HG03108 (cell line): Measurements from ENCODE around the gene DCDC2C.

Experiments used
- ATAC-seq: cut with Tn5 transposase; IDR thresholded peaks from one replicate; pipeline ENCODE4 v1.9.1; 2021; ENCODE audit warnings: moderate library complexity; ENCODE audit not compliant: unreplicated experiment

The DCDC2C gene

GRCh38 chr2:3742743-3743508, 39.6 kb downstream of the DCDC2C start:
- no peak for ATAC-seq

DNA sequence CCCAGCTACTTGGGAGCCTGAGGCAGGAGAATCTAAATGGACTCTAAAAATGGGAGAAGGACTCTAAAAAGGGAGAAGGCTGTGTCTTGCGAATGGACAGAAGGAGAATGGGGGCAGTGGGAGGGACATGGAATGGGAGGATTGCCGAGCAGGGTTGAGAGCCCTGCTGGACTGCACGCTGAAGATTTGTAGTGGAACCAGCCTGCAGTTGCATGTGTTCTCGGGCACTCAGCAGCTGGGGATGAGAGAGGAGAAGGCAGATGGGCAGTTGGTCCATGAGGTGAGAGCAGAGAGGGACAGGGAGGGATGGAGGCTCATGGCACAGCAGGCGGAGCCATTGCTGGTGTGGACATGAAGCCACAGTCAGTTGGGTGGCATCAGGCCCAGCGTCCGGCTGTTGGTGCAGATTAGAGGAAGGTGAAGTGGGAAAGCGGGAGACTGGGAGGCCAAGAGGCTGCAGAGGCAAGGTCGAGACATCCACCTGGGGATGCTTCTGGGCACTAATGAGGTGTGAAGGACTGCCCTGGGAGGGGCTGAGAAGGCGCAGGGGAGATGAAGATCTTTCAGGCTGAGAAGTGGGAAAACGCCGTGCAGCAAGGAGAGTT, 40.7 kb downstream of the DCDC2C start:
- ATAC-seq = no peak

- no peak for ATAC-seq
Observed at GRCh38 chr2:3745920-3746319, 42.5 kb downstream of the DCDC2C start.

- ATAC-seq = no peak
Observed at GRCh38 chr2:3747032-3747654, 43.8 kb downstream of the DCDC2C start.

DNA sequence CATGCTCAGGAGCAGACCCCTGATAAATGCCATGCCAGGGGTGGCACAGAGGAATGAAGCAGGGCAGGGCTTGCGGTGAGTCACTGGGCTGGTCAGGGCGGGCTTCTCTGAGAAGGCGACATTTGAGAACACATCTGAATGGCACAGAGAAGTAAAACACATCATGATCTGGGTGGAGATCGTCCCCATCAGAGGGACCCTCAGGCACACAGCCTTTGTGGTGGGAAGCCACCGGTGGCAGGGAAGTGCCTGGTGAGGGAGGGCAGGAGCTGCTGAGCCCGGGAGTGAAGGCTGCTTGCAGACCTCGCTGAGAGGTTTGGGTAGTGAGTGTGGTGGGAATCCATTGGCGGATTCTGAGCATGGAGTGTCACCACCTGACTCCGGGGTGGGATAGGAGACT, 44.5 kb downstream of the DCDC2C start:
- no peak for ATAC-seq

GRCh38 chr2:3749201-3749600, 45.8 kb downstream of the DCDC2C start:
- no peak for ATAC-seq

DNA sequence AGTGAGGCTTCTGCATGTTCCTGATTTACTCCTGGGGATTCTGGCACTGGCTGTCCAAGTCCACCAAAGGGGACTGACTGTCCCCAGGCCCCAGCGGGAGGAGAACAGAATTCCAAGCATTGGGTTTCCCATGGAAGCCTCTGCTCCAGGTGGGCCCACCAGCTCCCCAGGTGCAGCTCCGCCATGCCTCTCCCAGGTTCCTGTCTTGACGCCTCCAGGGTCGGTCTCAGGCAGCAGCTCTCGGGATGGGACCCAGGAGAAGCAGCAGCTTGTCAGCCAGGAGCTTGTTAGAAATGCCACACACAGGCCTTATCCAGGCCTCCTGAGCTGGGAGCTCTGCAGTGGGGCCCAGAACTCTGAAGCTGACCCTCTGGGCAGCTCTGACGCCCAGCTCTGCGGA, 47.9 kb downstream of the DCDC2C start:
- ATAC-seq = no peak

DNA sequence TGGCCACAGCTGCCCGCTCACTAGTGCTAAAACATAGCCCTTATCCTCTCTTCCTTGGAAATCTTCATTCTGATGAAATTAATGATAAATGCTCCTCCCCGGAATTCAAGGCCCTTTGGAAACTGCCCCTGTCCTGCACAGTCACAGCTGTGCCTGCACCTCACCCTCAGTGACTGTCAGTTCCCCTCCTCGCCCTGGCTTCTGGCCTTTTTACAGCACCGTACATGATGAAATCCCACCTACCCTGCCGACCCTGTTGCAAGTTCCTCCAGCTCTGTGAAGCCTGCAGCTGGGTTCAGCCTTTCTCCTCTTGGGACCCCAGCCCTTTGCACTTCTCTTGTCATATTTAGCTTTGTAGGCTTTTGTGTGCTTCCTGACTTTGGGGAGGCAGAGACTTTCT, 48.4 kb downstream of the DCDC2C start:
- ATAC-seq = no peak

DNA sequence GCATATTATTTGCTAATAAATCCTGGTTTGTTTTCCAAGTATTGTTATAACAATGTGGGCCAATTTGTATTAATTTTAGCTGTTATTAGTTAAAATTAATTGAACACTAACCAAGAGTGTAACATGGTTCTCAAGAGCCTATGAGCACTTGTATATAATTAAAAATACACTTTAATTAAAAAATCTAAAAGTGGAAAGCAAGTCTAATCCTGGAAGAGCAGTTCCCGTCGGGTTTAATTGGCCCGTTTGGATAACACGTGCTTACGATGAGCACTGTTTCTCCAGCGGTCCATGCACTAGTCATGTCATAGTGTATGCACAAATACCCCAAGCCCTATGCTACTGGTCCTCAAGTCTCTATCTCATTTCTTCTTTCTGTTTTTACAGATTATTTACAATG, 49.0 kb downstream of the DCDC2C start:
- ATAC-seq = no peak

GRCh38 chr2:3753561-3753960, 50.2 kb downstream of the DCDC2C start:
- no peak for ATAC-seq

DNA sequence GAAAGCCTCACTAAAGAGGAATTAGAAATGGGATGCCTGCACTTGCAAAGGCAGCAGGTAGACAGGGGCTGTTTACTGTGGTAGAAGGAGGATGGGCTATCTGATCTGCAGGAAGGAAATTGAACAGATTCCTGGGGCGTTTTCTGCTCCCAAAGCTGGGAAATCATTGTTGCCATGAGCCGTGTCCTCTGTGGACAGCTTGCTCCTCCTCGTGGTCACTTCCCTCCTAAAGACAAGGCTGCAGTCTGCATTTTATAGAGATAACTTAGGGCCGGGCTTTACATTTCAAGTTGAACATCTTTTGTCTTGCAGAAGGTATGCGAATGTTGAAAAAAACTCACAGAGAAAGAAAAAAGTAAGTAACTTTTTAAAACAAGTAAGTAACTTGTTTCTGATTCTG, 50.9 kb downstream of the DCDC2C start:
- no peak for ATAC-seq

DNA sequence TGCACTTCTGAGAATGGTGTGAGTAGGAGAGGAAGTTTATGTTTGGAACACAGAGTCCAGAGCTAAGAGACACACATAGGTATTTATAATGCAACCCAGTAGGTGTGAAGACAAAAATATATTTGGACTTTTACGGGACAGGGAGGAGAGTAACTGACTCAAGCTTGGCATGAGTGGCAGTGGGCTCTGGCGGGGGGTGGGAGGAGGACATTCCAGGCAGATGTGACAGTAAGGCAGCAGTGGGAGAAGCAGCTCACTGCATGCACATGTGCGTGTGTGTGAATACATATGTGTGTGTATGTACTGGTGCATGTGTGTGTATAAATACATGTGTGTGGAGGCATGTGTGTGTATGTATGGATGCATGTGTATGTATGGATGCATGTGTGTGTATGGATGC, 51.4 kb downstream of the DCDC2C start:
- ATAC-seq = no peak

GRCh38 chr2:3755277-3755676, 51.9 kb downstream of the DCDC2C start:
- no peak for ATAC-seq

DNA sequence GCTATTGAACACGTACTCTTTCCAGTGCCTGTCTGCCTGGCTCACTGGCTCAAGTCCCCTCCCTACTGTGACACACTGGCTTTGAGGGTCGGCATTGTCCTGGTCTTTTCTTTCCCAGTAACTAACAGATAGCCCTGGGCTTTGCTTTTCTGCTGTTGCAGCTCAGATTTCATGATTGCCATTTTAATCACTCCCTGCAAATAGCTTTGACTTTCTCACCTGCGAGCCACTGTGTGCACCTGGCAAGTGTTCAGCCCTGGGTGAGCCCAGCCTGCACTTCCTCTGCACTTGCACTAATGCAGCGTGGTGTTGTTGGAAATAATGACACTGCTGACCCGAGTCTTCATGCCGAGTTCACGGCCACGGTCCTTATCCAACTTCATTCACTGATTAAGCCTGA, 52.9 kb downstream of the DCDC2C start:
- no peak for ATAC-seq

DNA sequence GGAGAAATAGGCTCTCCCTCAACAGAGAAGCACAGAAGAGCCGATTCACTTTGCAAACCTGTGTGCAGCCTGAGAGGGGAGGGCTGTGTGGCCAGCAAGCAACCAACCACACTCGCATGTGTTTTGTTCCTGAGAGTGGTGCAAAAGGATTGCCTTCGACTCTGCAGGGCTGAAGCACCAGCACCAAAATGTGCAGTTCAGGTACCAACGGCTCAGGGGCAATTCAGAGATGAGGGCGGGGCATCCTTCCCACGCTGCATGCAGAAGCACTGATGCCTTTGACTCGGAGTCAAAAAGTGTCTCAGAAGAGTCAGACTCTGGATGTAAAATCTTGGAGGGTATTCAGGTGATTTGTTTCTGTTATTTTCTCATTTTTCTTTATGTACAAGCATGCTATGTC, 55.5 kb downstream of the DCDC2C start:
- ATAC-seq = no peak

GRCh38 chr2:3759331-3759730, 56.0 kb downstream of the DCDC2C start:
- no peak for ATAC-seq

GRCh38 chr2:3759761-3760160, 56.4 kb downstream of the DCDC2C start:
- ATAC-seq = no peak

- ATAC-seq = no peak
Observed at GRCh38 chr2:3761272-3761671, 57.9 kb downstream of the DCDC2C start.

DNA sequence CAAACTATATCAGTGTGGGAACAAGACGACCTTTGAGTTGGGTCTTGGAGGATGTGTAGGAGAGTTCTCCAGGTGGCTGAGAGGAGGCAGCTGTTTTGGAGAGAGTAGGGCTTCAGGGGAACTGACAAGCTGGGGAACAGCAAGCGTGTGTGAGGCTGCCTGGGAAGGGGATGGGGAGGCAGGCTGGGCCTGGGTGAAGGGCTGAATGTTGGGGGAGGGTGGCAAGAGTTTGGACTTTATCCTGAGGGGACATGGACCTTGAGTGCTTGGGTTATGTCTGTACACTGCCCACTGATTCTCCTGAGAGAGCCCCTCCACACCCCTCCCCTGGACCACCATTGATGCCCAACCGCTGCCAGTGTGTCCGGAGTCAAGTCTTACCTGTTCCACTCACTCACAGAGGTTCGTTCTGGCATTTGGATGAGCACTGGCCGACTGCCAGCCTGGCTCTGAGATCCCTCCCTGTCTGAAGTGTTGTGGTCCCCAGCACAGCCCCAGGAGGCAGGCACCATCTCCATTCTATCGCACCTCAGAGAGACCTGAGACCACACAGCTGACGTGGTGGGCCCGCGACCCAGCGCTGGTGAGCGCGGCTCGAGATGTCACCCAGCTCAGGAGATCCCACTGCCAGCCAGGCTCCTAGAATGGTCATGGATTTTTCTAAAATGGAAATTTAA, 59.5 kb downstream of the DCDC2C start:
- no peak for ATAC-seq

DNA sequence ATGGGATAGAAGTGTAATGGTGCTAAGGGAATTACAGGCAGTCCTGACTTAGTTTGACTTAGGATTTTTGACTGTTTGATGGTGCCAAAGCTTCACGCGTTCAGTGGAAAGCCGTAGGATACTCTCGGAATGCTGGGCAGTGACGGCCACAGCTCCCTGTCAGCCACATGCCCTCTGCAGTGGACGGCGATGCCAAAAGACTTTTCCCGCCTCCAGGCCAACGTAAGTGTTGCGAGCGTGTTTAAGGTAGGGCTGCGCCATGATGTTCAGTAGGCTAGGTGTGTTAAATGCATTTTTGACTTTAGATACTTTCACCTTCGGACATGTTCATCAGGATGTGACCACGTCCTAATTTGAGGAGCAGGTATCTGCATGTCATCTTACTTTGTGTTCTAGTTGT, 63.4 kb downstream of the DCDC2C start:
- ATAC-seq = no peak

DNA sequence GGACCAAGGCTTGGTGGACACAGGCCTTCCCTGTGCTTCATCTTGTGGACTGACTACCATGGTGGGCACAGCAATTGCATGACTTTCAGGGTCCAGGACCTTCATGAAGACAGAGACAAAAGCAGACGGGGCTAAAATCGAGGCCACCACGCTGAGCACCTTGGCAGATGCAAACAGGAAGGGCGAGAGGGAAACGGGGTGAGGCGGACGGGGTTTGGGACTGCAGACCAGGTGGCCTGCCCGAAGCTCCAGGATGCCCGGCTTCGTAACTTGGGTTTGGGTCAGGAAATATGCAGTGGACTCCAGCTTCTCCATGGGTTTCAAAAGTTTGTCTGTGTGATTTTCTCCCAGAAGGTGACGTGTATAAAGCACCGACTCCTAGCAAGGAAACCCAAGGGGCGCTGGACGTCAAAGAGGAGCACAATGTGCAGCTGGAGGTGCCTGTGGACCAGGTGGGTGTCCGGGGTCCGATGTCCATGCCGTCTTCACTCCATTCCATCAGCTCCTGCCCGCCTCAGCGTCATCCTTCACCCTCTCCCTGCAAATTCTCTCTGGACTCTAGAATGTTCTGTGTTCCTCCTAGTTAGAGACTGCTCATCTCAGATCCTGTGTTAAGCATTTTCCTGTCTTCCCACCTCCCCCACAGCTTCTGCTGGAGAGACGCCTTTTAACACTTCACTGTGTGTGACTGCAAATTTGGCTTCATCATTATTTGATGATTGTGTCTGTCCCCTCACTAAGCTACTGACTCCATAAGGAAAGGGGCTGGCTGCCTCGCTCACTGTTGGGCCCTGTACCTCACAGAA, 65.8 kb downstream of the DCDC2C start:
- no peak for ATAC-seq
